H1 (cell line): Measurements from ENCODE around the gene SUSD1. TPM values are rescaled to one million over a fixed set of nuclear protein-coding genes. Genes with fewer than 3 reads are reported as not detected.

ENCODE experiments used
- CTCF ChIA-PET: fragments of 300-600 bp; sonication (Branson Sonifier 250); formaldehyde crosslinking; loops from one replicate; lab custom pipeline; 2021; ENCODE audit not compliant: partially characterized antibody; lab: Charles Lee
- POLR2A ChIA-PET: fragments of 300-600 bp; sonication (Branson Sonifier 250); formaldehyde crosslinking; loops from one replicate; lab custom pipeline; 2021; ENCODE audit warnings: inconsistent platforms; ENCODE audit not compliant: partially characterized antibody; lab: Charles Lee
- DNase-seq, 2 experiments: peaks; one replicate each; pipeline versions ENCODE4 v3.0.0 to v3.0.0-alpha.2; 2010 to 2022; ENCODE audit warnings: low spot score in 2 of 2, low read depth in 1 of 2, mixed read lengths in 1 of 2
- FAIRE-seq: peaks from 2 replicates; lab custom pipeline; 2011; peaks lifted over from hg19 to GRCh38; lab: Jason Lieb, UNC
- H2AFZ ChIP-seq: 2 replicates; pipeline ENCODE4 v1.8.1; 2012; ENCODE audit warnings: low read length, inconsistent platforms
- H2AK5ac ChIP-seq: 2 replicates; pipeline ENCODE4 v1.6.1; 2013; ENCODE audit warnings: low read depth, low read length
- H2BK120ac ChIP-seq: replicated peaks from 2 replicates; pipeline ENCODE3; 2013; ENCODE audit warnings: low read depth, low read length, inconsistent platforms
- H2BK12ac ChIP-seq: 2 replicates; pipeline ENCODE4 v1.6.1; 2013; ENCODE audit warnings: low read depth, low read length
- H2BK15ac ChIP-seq: 2 replicates; pipeline ENCODE4 v1.6.1; 2013; ENCODE audit warnings: low read length
- H2BK20ac ChIP-seq: 2 replicates; pipeline ENCODE4 v1.6.1; 2013; ENCODE audit warnings: low read length
- H2BK5ac ChIP-seq: 2 replicates; pipeline ENCODE4 v1.6.1; 2013; ENCODE audit warnings: low read depth, low read length
- H3K14ac ChIP-seq: 2 replicates; pipeline ENCODE4 v1.6.1; 2013; ENCODE audit warnings: inconsistent platforms; ENCODE audit not compliant: insufficient read length
- H3K18ac ChIP-seq: 2 replicates; pipeline ENCODE4 v1.6.1; 2013; ENCODE audit warnings: low read length; ENCODE audit errors: extremely low read depth
- H3K23ac ChIP-seq: 2 replicates; pipeline ENCODE4 v1.6.1; 2013; ENCODE audit warnings: inconsistent platforms; ENCODE audit not compliant: insufficient read length
- H3K23me2 ChIP-seq: 2 replicates; pipeline ENCODE4 v1.6.1; 2013; ENCODE audit warnings: low read depth, low read length
- H3K27ac ChIP-seq: 2 replicates; pipeline ENCODE4 v1.6.1; 2011; ENCODE audit warnings: low read depth, low read length, inconsistent platforms
- H3K27me3 ChIP-seq, 4 experiments: replicated peaks in 1 of 4; 1 replicate in 1 of 4; 2 replicates in 3 of 4; pipeline versions ENCODE4 v1.6.1 to v1.8.1; 2011 to 2013; ENCODE audit warnings: low read length in 3 of 4, mild to moderate bottlenecking in 3 of 4, inconsistent platforms in 2 of 4, mixed read lengths in 2 of 4, moderate library complexity in 1 of 4; ENCODE audit not compliant: control insufficient read depth in 3 of 4, insufficient read depth in 3 of 4; ENCODE audit errors: extremely low read depth in 1 of 4
- H3K36me3 ChIP-seq, 4 experiments: 2 replicates each; pipeline versions ENCODE4 v1.6.1 to v1.8.1; 2011 to 2013; ENCODE audit warnings: mild to moderate bottlenecking in 4 of 4, low read length in 3 of 4, moderate library complexity in 2 of 4, control low read depth in 1 of 4, inconsistent platforms in 1 of 4; ENCODE audit not compliant: insufficient read depth in 4 of 4, control insufficient read depth in 2 of 4
- H3K4ac ChIP-seq: replicated peaks from 2 replicates; pipeline ENCODE3; 2013; ENCODE audit warnings: low read length, low read depth, mixed read lengths, inconsistent platforms; ENCODE audit not compliant: insufficient read length
- H3K4me1 ChIP-seq, 4 experiments: replicated peaks in 1 of 4; 1 replicate in 1 of 4; 2 replicates in 3 of 4; pipeline versions ENCODE4 v1.6.1 to v1.8.1; 2011 to 2013; ENCODE audit warnings: low read length in 3 of 4, inconsistent platforms in 2 of 4, mixed read lengths in 1 of 4; ENCODE audit not compliant: insufficient read depth in 4 of 4, control insufficient read depth in 3 of 4
- H3K4me2 ChIP-seq, 2 experiments: 2 replicates each; pipeline versions ENCODE4 v1.6.1 to v1.8.1; 2011 to 2013; ENCODE audit warnings: low read depth in 2 of 2, low read length in 2 of 2, control low read depth in 1 of 2, inconsistent platforms in 1 of 2, mild to moderate bottlenecking in 1 of 2; ENCODE audit not compliant: insufficient read depth in 1 of 2
- H3K4me3 ChIP-seq, 4 experiments: fragments of 200-600, 300-600 bp in 1 of 4; sonication (generic), shearing (Covaris generic), sonication (Bioruptor Twin) in 1 of 4; 2 replicates each; pipeline versions ENCODE4 v1.5.1 to v1.8.1; 2011 to 2016; ENCODE audit warnings: low read length in 4 of 4, low read depth in 3 of 4, control low read depth in 2 of 4, inconsistent platforms in 2 of 4, mild to moderate bottlenecking in 2 of 4, mixed read lengths in 1 of 4, moderate library complexity in 1 of 4; ENCODE audit not compliant: insufficient read depth in 2 of 4; ENCODE audit errors: extremely low read depth in 1 of 4
- H3K56ac ChIP-seq: replicated peaks from 2 replicates; pipeline ENCODE3; 2013; ENCODE audit warnings: low read depth, mild to moderate bottlenecking, mixed read lengths, low read length, inconsistent platforms; ENCODE audit not compliant: insufficient read length
- H3K79me1 ChIP-seq: 2 replicates; pipeline ENCODE4 v1.6.1; 2013; ENCODE audit warnings: low read depth, low read length, control low read depth
- H3K79me2 ChIP-seq, 2 experiments: 2 replicates each; pipeline versions ENCODE4 v1.6.1 to v1.8.1; 2012 to 2013; ENCODE audit warnings: low read length in 2 of 2, mild to moderate bottlenecking in 2 of 2, inconsistent platforms in 1 of 2; ENCODE audit not compliant: insufficient read depth in 2 of 2, control insufficient read depth in 1 of 2
- H3K9ac ChIP-seq, 4 experiments: replicated peaks in 1 of 4; 1 replicate in 1 of 4; 2 replicates in 3 of 4; pipeline versions ENCODE4 v1.6.1 to v1.8.1; 2011 to 2013; ENCODE audit warnings: low read depth in 3 of 4, low read length in 3 of 4, control low read depth in 2 of 4, mild to moderate bottlenecking in 2 of 4, moderate library complexity in 2 of 4, inconsistent platforms in 1 of 4; ENCODE audit errors: extremely low read depth in 1 of 4
- H3K9me3 ChIP-seq, 2 experiments: 2 replicates each; pipeline versions ENCODE4 v1.6.1 to v1.8.1; 2012 to 2013; ENCODE audit warnings: mild to moderate bottlenecking in 2 of 2, moderate library complexity in 2 of 2, control low read depth in 1 of 2, inconsistent platforms in 1 of 2, low read depth in 1 of 2, low read length in 1 of 2, mixed read lengths in 1 of 2; ENCODE audit not compliant: insufficient read depth in 2 of 2
- H4K20me1 ChIP-seq, 2 experiments: replicated peaks in 1 of 2; 2 replicates each; pipeline versions ENCODE3 to v1.8.1; 2011 to 2013; ENCODE audit warnings: inconsistent platforms in 2 of 2, low read length in 2 of 2, mild to moderate bottlenecking in 1 of 2; ENCODE audit not compliant: insufficient read depth in 2 of 2, control insufficient read depth in 1 of 2
- H4K5ac ChIP-seq: 2 replicates; pipeline ENCODE4 v1.6.1; 2013; ENCODE audit warnings: low read length, low read depth, mixed read lengths, inconsistent platforms; ENCODE audit not compliant: insufficient read length
- H4K8ac ChIP-seq: 2 replicates; pipeline ENCODE4 v1.8.0; 2013; ENCODE audit warnings: mild to moderate bottlenecking, moderate library complexity, low read length, inconsistent platforms; ENCODE audit not compliant: insufficient read depth; ENCODE audit errors: extremely low read depth
- H4K91ac ChIP-seq: replicated peaks from 2 replicates; pipeline ENCODE3; 2013; ENCODE audit warnings: low read length, mixed read lengths, inconsistent platforms; ENCODE audit not compliant: insufficient read length
- CHD1 ChIP-seq: IDR thresholded peaks from 2 replicates; pipeline ENCODE4 v1.6.1; 2012; ENCODE audit warnings: low read depth, low read length, improper control_type of control experiment
- E2F6 ChIP-seq: IDR thresholded peaks from 2 replicates; pipeline ENCODE4 v1.6.1; 2012; ENCODE audit warnings: inconsistent platforms
- RFX5 ChIP-seq: IDR thresholded peaks from 2 replicates; pipeline ENCODE4 v1.6.1; 2011; ENCODE audit warnings: low read depth, low read length, improper control_type of control experiment, borderline replicate concordance
- WGBS, 2 experiments: shearing (Covaris generic) in 1 of 2; methylation state at CpG; one replicate each; pipeline versions ENCODE4 v1.1.6 to v1.1.7; 2013 to 2015; ENCODE audit warnings: low lambda C conversion rate in 2 of 2, mixed read lengths in 2 of 2, inconsistent platforms in 1 of 2, low coverage in 1 of 2, missing lambda C conversion rate in 1 of 2; ENCODE audit not compliant: insufficient replicate concordance in 2 of 2, insufficient coverage in 1 of 2, insufficient read length in 1 of 2; ENCODE audit errors: extremely low coverage in 1 of 2, missing lambda C conversion rate in 1 of 2; 5-methylcytosine and 5-hydroxymethylcytosine counted together
- polyA plus RNA-seq, 7 experiments: library from polyadenylated mRNA; depleted of rRNA in 3 of 7; stranded (reverse) in 5 of 7; unstranded in 2 of 7; fragments of >200 nt in 5 of 7; fragments of 200-250 nt in 2 of 7; gene quantifications; 1 replicate in 5 of 7; 2 replicates in 1 of 7; 4 replicates in 1 of 7; pipeline versions ENCODE4 v1.2.1 to v1.2.3, GENCODE V29; 2011 to 2013; ENCODE audit warnings: missing spikeins in 2 of 7, mixed read lengths in 2 of 7
- total RNA-seq: library from RNA; stranded (reverse); fragmentation: NEBNext Ultra II Directional; extraction: Animal tissue kit (Norgen Biotek cat#: 25700); gene quantifications from 2 replicates; pipeline ENCODE4 v1.2.1, GENCODE V29; 2021

The SUSD1 gene
- total and polyA plus RNA-seq, 2 of the 8 experiments (the other 6 are each of a cell fraction or from before 2014, with no cell fraction given), result 2.8 to 7.2 TPM

DNA sequence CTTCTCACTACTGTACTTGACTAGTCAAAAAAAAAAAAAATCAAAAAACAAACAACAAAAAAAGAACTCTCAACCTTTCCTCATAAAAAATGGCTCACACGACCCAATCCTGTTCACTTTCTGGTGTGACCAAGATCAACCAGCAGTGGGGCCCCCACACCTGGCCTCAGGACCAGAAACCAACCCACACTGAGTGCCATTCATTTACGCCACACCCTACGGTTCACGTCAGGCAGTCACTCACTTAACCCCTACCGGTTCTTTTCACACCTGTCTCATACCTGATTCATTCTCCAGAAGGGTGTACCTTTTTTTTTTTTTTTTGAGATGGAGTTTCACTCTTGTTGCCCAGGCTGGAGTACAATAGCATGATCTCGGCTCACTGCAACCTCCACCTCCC is 5.7 kb downstream of the SUSD1 start:
- H2AK5ac ChIP-seq, result no peak overlapping the region
- no peak overlapping the region for H2BK120ac ChIP-seq
- H2BK15ac ChIP-seq, result no peak overlapping the region
- no peak overlapping the region for H3K14ac ChIP-seq
- no peak overlapping the region for H3K27ac ChIP-seq
- DNase-seq (no peak), FAIRE-seq (no peak)
- no peaks in the 10 kb centered on the region for H3K9me3 ChIP-seq
- peaks cover 4% of the 10 kb centered on the region; the same call in 1 of the 2 replicates for H3K23me2 ChIP-seq
- CTCF ChIA-PET, result no interaction called here
- H3K4me1 ChIP-seq, result peaks cover 0 to 10% (median 7%) of the 10 kb centered on the region in 4 experiments; a peak in 4 of 7 replicates
- H3K9ac ChIP-seq, result no peak overlapping the region
- no peak overlapping the region for H4K5ac ChIP-seq
- no peak overlapping the region for H3K4me2 ChIP-seq
- H4K8ac ChIP-seq, result no peak overlapping the region
- no peak overlapping the region for H3K4ac ChIP-seq
- H3K18ac ChIP-seq, result no peak overlapping the region
- no peak overlapping the region for H2BK5ac ChIP-seq
- no peak for TF ChIP-seq E2F6
- TF ChIP-seq CHD1, result no peak
- TF ChIP-seq RFX5, result no peak
- H4K20me1 ChIP-seq, result no peaks in the 10 kb centered on the region
- H3K56ac ChIP-seq, result no peak overlapping the region
- POLR2A ChIA-PET, result no interaction called here
- H3K27me3 ChIP-seq, result peaks cover 0 to 12% (median 7%) of the 10 kb centered on the region in 4 experiments; a peak in 3 of 7 replicates
- 87% methylated on average over 6 of the region's 6 CpGs; no CpG with 5 or more reads in 1 of the 2 experiments for WGBS, 2 experiments
- H3K4me3 ChIP-seq, result no peak overlapping the region
- no peak overlapping the region for H3K23ac ChIP-seq
- no peak overlapping the region for H2AFZ ChIP-seq
- no peak overlapping the region for H2BK20ac ChIP-seq
- H3K79me1 ChIP-seq, result no peaks in the 10 kb centered on the region
- no peaks in the 10 kb centered on the region for H3K79me2 ChIP-seq
- no peaks in the 10 kb centered on the region for H3K36me3 ChIP-seq
- peak overlapping the region; percentile 34 for H4K91ac ChIP-seq
- H2BK12ac ChIP-seq, result no peak overlapping the region
